Left ventricle myocardium inferior (tissue), 1 donor: Measurements from ENCODE around the gene GMPPA. TPM values are rescaled to one million over a fixed set of nuclear protein-coding genes. Genes with fewer than 3 reads are reported as not detected.

ENCODE experiments used
- DNase-seq: peaks from one replicate; pipeline ENCODE4 v3.0.0-alpha.2; 2020
- H3K27ac ChIP-seq: fragments of 200-600 bp; replicated peaks from 2 replicates; pipeline ENCODE4 v1.8.0; 2021
- H3K27me3 ChIP-seq: fragments of 200-600 bp; 2 replicates; pipeline ENCODE4 v1.8.0; 2021; ENCODE audit warnings: low read depth
- H3K36me3 ChIP-seq: fragments of 200-600 bp; 2 replicates; pipeline ENCODE4 v1.8.0; 2021
- H3K4me1 ChIP-seq: fragments of 200-600 bp; 2 replicates; pipeline ENCODE4 v1.8.0; 2021
- H3K4me3 ChIP-seq: fragments of 200-600 bp; 2 replicates; pipeline ENCODE4 v1.8.0; 2021; ENCODE audit warnings: mild to moderate bottlenecking, moderate library complexity
- H3K9me3 ChIP-seq: fragments of 200-600 bp; replicated peaks from 2 replicates; pipeline ENCODE4 v1.8.0; 2021
- CTCF ChIP-seq: fragments of 200-600 bp; IDR thresholded peaks from 2 replicates; pipeline ENCODE4 v1.8.0; 2021; ENCODE audit warnings: antibody characterized with exemption, mild to moderate bottlenecking, borderline replicate concordance
- intact Hi-C: fragments of 100-400 bp; cut with micrococcal nuclease; formaldehyde crosslinking; loops from one replicate; pipeline ENCODE4 v1.11.0; 2022
- total RNA-seq: library from RNA; stranded (reverse); fragmentation: NEBNext Ultra II Directional; extraction: Animal tissue kit (Norgen Biotek cat#: 25700); gene quantifications from one replicate; pipeline ENCODE4 v1.2.1, GENCODE V29; 2021
- donor health status: DM: no; HTN: yes; CAD: no; lungs with severe emphysema.

GMPPA gene
- total RNA-seq, 1 donor from 2014 or later = 22.0 TPM

GRCh38 chr2:219545295-219545942 is 46.7 kb downstream of the GMPPA start:
- peaks cover 35% of the 10 kb centered on the region for H3K27me3 ChIP-seq
- H3K4me3 ChIP-seq = no peak overlapping the region
- no peaks in the 10 kb centered on the region for H3K9me3 ChIP-seq
- H3K36me3 ChIP-seq = peaks cover 13% of the 10 kb centered on the region
- DNase-seq = no peak
- H3K4me1 ChIP-seq = peaks cover 37% of the 10 kb centered on the region
- no peak overlapping the region for H3K27ac ChIP-seq
- no peak for TF ChIP-seq CTCF
- intact Hi-C loops = no loop called here

- intact Hi-C loops = no loop called here
These were observed 47.3 kb downstream of the GMPPA start for GRCh38 chr2:219545943-219546352.

GRCh38 chr2:219547621-219548020 is 48.9 kb downstream of the GMPPA start:
- no peak for DNase-seq
- Histone ChIP-seq H3K36me3 (no peaks in the 10 kb centered on the region), H3K9me3 (no peaks in the 10 kb centered on the region), H3K4me1 (peaks cover 34% of the 10 kb centered on the region), H3K27me3 (peaks cover 36% of the 10 kb centered on the region), H3K4me3 (no peak overlapping the region), H3K27ac (no peak overlapping the region)
- intact Hi-C loops = no loop called here
- no peak for TF ChIP-seq CTCF

More at GRCh38 chr2:219545943-219546352, 47.3 kb downstream of the GMPPA start:
- peaks cover 35% of the 10 kb centered on the region for H3K27me3 ChIP-seq
- peaks cover 8% of the 10 kb centered on the region for H3K36me3 ChIP-seq
- no peak for DNase-seq
- H3K4me1 ChIP-seq = peaks cover 37% of the 10 kb centered on the region
- H3K4me3 ChIP-seq = no peak overlapping the region
- TF ChIP-seq CTCF = no peak
- no peak overlapping the region for H3K27ac ChIP-seq
- H3K9me3 ChIP-seq = no peaks in the 10 kb centered on the region

- no peak for DNase-seq
- TF ChIP-seq CTCF = no peak
These were observed 50.3 kb downstream of the GMPPA start for GRCh38 chr2:219548990-219549389.

GRCh38 chr2:219549619-219550018 is 50.9 kb downstream of the GMPPA start:
- Histone ChIP-seq H3K4me1 (peaks cover 24% of the 10 kb centered on the region), H3K9me3 (no peaks in the 10 kb centered on the region), H3K27me3 (peaks cover 53% of the 10 kb centered on the region), H3K27ac (no peak overlapping the region), H3K36me3 (no peaks in the 10 kb centered on the region), H3K4me3 (no peak overlapping the region)
- intact Hi-C loops = no loop called here
- no peak for TF ChIP-seq CTCF
- no peak for DNase-seq

More at GRCh38 chr2:219548990-219549389, 50.3 kb downstream of the GMPPA start:
- H3K27me3 ChIP-seq = peaks cover 47% of the 10 kb centered on the region
- intact Hi-C loops = no loop called here
- peaks cover 30% of the 10 kb centered on the region for H3K4me1 ChIP-seq
- H3K4me3 ChIP-seq = no peak overlapping the region
- H3K27ac ChIP-seq = no peak overlapping the region
- no peaks in the 10 kb centered on the region for H3K9me3 ChIP-seq
- H3K36me3 ChIP-seq = no peaks in the 10 kb centered on the region
